Fibroblast of skin of left quadriceps (primary cell): ENCODE measurements around the gene BMS1.
"Not testable (repeated sequence)": the region's sequence is repeated elsewhere in the genome, so short reads cannot be mapped to it uniquely, and the experiment has no call there.

Source experiments
- DNase-seq, 2 experiments: peaks; one replicate each; pipeline ENCODE4 v3.0.0-alpha.2; 2013; ENCODE audit warnings: low read depth in 2 of 2

BMS1 gene

GRCh38 chr10:42864575-42864974 lies 82.0 kb downstream of the BMS1 start:
- no peak for DNase-seq

GRCh38 chr10:42865716-42866114 lies 83.1 kb downstream of the BMS1 start:
- no peak for DNase-seq

GRCh38 chr10:42866115-42866995 lies 83.8 kb downstream of the BMS1 start:
- peak; percentile 7 to 9 for DNase-seq

DNA sequence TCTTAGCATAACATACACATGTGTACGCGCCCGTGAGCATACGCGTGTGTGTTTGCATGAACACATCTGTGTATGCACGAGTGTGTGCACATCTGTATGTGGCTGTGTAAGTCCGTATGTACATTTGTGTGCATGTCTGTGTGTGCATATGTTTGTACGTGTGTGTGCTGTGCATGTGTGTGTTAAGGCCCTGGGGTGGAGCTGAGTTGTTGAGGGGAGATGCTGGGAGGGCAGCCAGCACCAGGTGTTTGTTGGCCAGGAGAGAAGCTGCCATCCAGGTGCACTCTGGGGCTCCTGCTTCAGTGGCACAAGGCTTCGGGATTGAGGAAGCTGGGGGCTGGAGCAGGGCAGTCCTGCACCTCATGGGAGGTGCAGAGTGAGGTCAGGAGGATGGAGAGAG lies 85.0 kb downstream of the BMS1 start:
- DNase-seq: no peak

DNA sequence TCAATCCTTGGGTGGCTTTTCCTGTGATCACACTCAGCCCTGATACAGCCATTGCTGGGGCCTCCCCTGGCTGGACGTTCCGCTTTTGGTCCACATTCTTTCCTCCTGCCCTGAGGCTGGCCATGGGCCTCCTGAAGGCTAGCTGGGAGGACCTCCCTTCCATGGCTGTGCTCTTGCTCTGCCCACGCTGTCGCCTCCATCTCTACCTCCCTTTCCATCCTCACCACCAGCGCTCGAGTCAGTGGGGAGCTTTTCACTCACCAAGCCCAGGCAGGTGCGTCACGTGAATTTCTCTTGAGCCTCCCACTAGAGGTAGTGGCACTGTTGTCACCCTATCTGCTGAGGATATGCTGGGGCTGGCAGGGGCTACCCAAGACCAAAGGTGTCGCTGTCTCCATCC lies 85.9 kb downstream of the BMS1 start:
- DNase-seq: no peak

GRCh38 chr10:42869977-42870350 lies 87.4 kb downstream of the BMS1 start:
- DNase-seq: no peak

DNA sequence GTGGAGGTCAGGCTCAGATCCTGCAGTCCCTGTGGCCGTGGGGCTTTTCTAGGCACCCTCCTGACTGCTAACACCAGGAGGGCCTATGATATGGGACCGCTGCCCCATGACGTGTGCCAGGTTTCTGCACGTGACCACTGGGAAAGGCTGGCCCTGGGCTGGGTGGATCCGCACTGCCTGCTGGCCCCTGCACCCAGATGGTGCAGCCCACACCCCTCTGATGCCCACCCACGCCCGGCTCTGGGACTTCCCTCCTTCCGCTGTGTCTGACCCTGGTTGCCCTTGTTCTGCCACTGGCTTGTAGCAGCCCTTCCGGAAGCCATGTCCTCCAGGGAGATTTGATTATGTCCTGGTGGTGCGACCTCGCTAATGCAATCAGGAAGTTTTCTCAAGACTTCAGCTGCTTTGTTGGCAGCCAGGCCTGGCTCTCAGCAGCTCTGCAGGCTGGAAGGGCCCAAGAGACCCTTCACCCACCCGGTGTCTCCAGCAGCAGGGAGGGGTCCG lies 88.6 kb downstream of the BMS1 start:
- DNase-seq: not testable (repeated sequence)

DNA sequence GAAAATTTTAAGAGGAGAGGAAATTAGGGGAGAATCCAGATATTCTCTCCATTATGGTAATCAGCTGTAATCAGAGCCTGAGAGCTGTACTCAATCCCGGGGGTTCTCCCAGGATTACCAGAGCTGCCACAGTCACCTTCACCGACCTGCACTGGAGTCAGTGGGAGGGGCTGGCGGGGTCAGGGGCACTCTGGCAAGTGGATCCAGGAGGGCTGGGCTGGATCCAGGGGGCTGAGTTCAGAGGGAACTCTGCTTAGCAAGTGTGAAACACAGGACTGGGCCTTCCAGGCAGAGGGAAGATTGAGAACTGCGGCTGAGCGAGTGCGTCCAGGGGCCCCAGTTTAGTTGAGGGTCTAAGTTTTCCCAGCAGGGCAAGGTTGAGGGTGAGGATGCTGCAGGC lies 89.2 kb downstream of the BMS1 start:
- DNase-seq: no peak

GRCh38 chr10:42872865-42873435 lies 90.4 kb downstream of the BMS1 start:
- no peak for DNase-seq

DNA sequence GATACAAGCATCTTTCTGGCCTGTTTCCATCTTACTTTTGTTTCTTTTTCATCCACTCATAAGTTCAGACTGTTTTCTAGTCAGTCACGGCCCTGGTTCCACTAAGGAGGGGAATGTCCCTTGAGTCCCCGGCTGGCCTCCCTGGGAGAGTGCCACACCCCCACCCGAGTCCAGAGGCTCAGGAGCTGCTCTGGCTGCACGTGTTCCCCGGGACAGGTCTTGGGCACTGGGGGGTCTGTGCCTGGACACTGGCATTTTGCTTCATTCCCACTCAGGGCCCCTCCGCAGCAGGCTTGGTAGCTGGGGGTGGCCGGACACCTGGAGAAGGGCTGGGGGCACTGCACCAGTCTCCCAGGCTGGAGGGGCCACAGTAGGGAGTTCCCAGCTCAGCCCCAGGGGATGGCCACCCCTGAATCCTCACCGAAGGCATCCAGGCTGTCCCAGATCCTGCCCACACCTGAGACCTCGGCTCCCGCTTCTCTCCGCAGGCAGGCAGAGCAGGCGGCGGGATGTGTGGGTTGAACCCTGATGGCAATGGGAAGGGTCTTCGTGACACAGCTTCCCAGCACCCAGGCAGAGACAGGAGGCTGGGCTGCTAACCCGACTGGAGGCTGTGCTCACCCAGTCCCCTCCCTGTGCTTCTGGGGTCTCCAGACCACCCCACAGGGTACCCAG lies 92.3 kb downstream of the BMS1 start:
- DNase-seq: no peak

DNA sequence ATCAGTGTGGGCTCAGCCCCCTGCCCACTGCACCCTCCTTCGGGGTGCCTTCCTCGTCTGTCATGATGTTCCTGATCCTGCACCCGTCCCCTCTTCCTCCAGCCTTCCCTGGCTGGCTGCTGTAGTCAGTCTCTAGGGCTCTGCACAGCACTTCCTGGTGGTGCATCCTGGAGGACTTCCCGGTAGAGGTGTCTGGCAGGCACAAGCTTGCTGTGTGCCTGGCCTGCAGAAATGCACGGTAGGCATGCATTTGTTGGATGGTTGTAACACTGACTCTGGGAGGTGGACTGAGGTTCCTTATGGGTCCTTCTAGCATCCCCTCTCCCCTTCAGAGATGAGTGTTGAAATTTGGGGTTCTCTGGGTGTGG lies 92.8 kb downstream of the BMS1 start:
- no peak for DNase-seq

DNA sequence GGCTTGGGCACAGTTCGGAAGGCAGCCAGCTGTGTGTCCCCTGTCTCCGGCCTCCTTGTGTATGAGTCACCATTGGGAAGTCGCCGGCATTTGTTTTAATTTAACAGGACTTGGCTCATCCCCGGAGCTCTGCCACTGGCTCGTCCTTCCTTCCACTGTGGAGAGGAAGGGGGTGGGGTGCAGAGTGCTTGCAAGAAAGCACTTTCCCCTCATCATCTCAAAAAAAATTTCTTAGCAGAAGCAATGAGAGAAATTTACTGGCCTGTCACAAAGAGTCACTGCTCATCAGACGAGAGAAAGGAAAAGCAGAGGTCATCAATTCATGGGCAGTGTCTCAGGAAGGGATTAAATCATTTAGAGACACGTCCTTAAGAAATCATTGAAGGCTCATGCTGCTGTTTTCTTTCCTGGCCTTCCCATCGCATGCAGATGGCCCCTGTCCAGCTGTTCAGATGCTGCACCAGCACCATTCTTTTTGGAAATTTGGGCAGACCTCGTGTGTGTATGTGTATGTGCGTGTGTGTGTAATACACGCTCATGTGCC lies 93.3 kb downstream of the BMS1 start:
- DNase-seq: no peak

- DNase-seq: no peak
Measured at GRCh38 chr10:42876476-42876875, 93.9 kb downstream of the BMS1 start.

- no peak for DNase-seq
Measured at GRCh38 chr10:42876945-42877344, 94.3 kb downstream of the BMS1 start.

- no peak for DNase-seq
Measured at GRCh38 chr10:42877496-42878030, 95.0 kb downstream of the BMS1 start.

- DNase-seq: no peak
Measured at GRCh38 chr10:42878134-42878820, 95.7 kb downstream of the BMS1 start.

DNA sequence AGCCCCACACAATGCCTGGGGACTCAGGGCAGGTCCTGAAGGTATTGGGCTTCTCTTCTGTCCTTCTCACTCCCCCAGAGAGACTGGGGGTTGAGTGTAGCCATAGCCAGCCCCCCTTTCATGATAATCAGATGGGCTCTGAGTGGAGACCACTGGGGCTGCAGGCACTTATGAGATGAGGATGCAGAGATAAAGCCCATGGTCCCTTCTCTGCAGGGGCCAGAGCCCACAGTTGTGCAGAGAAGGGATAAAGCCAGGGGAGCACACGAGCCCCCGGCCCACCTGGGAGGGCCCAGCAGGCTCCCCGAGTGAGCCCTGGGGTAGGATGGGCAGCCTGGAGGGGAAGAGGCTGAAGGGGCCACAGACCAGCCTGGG lies 96.2 kb downstream of the BMS1 start:
- no peak for DNase-seq

DNA sequence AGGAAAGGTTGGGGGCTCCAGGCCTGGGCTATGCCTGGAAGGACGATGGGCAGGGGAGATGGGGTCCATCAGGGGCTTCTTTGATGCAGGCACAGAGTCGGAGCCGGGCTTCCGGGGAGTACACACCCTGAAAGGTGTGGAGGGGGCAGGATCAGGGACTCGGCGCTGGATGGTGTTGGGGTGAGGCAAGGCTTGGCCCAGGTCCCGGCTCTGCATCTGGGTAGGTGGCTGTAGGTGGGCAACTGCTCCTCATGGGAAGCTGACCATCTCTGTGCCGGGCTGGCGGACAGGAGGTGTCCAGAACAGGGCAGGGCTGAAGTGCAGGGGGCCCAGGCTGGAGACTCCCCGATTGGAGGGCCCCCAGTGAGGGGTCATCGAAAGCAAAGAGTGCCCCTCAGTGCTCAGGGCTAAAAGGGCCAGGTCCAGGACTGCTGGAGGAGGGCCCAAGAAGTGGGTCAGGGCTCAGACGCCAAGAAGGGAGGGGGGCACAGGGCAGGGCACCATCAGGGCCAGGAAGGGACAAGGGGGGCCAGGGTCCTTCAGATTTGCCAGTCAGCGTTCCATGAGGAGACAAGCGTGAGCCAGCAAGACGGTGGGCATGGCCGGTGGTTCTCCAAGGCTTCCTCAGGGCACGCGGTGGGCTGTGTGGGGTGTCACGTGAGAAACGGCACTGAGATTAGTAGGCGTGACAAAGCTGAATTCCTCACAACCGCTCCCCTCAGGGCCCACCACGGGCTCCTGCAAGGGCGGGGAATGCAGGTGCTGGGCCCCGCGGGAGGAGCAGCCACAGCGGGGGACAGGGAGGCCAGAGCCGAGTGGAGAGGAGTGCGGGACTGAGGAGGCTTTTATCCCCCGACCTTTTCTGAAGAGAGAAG lies 97.0 kb downstream of the BMS1 start:
- DNase-seq: no peak

DNA sequence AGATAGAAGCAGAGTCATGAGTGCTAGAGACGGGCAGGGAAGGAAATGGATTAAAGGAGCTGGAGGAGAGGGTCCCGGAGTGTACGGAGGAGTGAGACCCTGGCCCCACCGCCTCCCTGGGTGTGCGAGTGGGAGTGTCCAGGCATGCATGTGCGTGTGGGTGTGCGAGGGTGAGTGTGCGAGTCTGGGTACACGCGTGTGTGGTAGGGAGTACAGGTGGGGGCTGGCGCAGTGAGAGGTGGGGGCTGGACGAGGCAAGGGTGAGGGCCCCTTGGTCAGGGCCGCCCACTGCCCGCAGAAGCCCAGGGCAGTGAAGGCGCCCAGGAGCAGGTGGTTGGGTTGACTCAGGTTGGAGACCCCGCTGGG lies 97.6 kb downstream of the BMS1 start:
- no peak for DNase-seq

DNA sequence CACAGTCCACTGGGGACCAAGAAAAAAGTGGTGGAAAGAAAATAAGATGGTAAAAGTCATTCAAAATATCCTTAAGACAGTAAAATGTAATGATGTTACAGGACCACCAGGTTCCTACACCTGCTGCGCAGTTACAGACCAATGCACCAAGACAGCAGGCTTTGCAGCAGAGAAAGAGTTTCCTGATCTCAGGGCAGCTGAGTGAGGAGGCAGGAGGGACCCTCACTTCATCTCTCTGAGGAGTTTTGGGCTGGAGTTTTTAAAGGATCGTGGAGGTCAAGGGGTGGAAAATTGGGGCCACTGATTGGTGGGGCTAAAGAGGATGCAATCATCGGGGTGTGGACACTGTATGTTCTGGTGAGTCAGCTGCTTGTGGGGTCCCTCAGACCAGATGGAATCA lies 100.0 kb downstream of the BMS1 start:
- no peak for DNase-seq
